IMR-90 (cell line): Measurements from ENCODE around the gene BTG4. TPM values are rescaled to one million over a fixed set of nuclear protein-coding genes. Genes with fewer than 3 reads are reported as not detected.

Source experiments
- ATAC-seq: fragments of 200-7000 bp; cut with Tn5 transposase; 2 replicates; pipeline ENCODE4 v1.9.1; 2020; ENCODE audit warnings: low read depth, mild to moderate bottlenecking, moderate library complexity
- BruUV-seq: library from RNA; stranded (reverse); fragments of 400-500 nt; replicated peaks from 2 replicates; lab custom pipeline; 2021; lab: Mats Ljungman, UMichigan
- CTCF ChIA-PET: fragments of 300-600 bp; formaldehyde crosslinking; extraction: SDS; loops from one replicate; lab custom pipeline; 2021; ENCODE audit warnings: antibody characterized with exemption; lab: Yijun Ruan, JAX
- POLR2A ChIA-PET: fragments of 300-600 bp; sonication (Branson Sonifier 250); formaldehyde crosslinking; loops from one replicate; lab custom pipeline; 2022; ENCODE audit warnings: antibody characterized with exemption; ENCODE audit not compliant: unreplicated experiment; lab: Charles Lee
- DNase-seq: peaks from one replicate; pipeline ENCODE4 v3.0.0; 2013
- H2AFZ ChIP-seq: replicated peaks from 2 replicates; pipeline ENCODE3; 2013; ENCODE audit warnings: low read length, mild to moderate bottlenecking; ENCODE audit not compliant: poor library complexity
- H2AK5ac ChIP-seq: 2 replicates; pipeline ENCODE4 v1.6.1; 2013; ENCODE audit warnings: low read depth, low read length, inconsistent platforms
- H2AK9ac ChIP-seq: replicated peaks from 2 replicates; pipeline ENCODE3; 2013; ENCODE audit warnings: mild to moderate bottlenecking, low read depth, low read length, moderate library complexity; ENCODE audit not compliant: poor library complexity
- H2BK120ac ChIP-seq: 2 replicates; pipeline ENCODE4 v1.6.1; 2013; ENCODE audit warnings: low read depth, low read length, inconsistent platforms
- H2BK15ac ChIP-seq: 3 replicates; pipeline ENCODE4 v1.6.1; 2013; ENCODE audit warnings: low read depth, low read length, inconsistent platforms
- H2BK20ac ChIP-seq: 2 replicates; pipeline ENCODE4 v1.6.1; 2013; ENCODE audit warnings: low read depth, mild to moderate bottlenecking, inconsistent platforms, low read length, moderate library complexity
- H2BK5ac ChIP-seq: 2 replicates; pipeline ENCODE4 v1.6.1; 2013; ENCODE audit warnings: mild to moderate bottlenecking, low read depth, low read length, inconsistent platforms; ENCODE audit not compliant: poor library complexity, severe bottlenecking
- H3K14ac ChIP-seq: replicated peaks from 2 replicates; pipeline ENCODE4 v1.6.1; 2013; ENCODE audit warnings: low read depth, low read length, inconsistent platforms
- H3K18ac ChIP-seq: 2 replicates; pipeline ENCODE4 v1.6.1; 2013; ENCODE audit warnings: low read depth, low read length, control low read depth
- H3K23ac ChIP-seq: 2 replicates; pipeline ENCODE4 v1.6.1; 2013; ENCODE audit warnings: low read depth, low read length, inconsistent platforms
- H3K27ac ChIP-seq: 2 replicates; pipeline ENCODE4 v1.5.1; 2013; ENCODE audit warnings: mild to moderate bottlenecking, control low read depth, low read length; ENCODE audit not compliant: insufficient read depth
- H3K27me3 ChIP-seq: 2 replicates; pipeline ENCODE4 v1.6.1; 2013; ENCODE audit warnings: low read length; ENCODE audit not compliant: control insufficient read depth, insufficient read depth
- H3K36me3 ChIP-seq: 2 replicates; pipeline ENCODE4 v1.6.1; 2013; ENCODE audit warnings: low read length, mixed read lengths; ENCODE audit not compliant: control insufficient read depth, insufficient read depth
- H3K4ac ChIP-seq: 2 replicates; pipeline ENCODE4 v1.6.1; 2013; ENCODE audit warnings: low read depth, low read length, inconsistent platforms
- H3K4me1 ChIP-seq: 2 replicates; pipeline ENCODE4 v1.6.1; 2013; ENCODE audit warnings: low read length, mixed read lengths; ENCODE audit not compliant: control insufficient read depth, insufficient read depth
- H3K4me2 ChIP-seq: 2 replicates; pipeline ENCODE4 v1.6.1; 2013; ENCODE audit warnings: low read depth, mild to moderate bottlenecking, control low read depth, low read length, moderate library complexity
- H3K4me3 ChIP-seq: 2 replicates; pipeline ENCODE4 v1.5.1; 2013; ENCODE audit warnings: low read depth, mild to moderate bottlenecking, control low read depth, low read length, moderate library complexity; ENCODE audit not compliant: insufficient read depth
- H3K56ac ChIP-seq: 2 replicates; pipeline ENCODE4 v1.6.1; 2013; ENCODE audit warnings: low read length, inconsistent platforms; ENCODE audit not compliant: insufficient read depth; ENCODE audit errors: extremely low read depth
- H3K79me1 ChIP-seq, 2 experiments: 2 replicates each; pipeline ENCODE4 v1.6.1; 2013; ENCODE audit warnings: low read length in 2 of 2, inconsistent platforms in 1 of 2, low read depth in 1 of 2
- H3K9ac ChIP-seq: 2 replicates; pipeline ENCODE4 v1.6.1; 2013; ENCODE audit warnings: low read depth, low read length, control low read depth
- H3K9me1 ChIP-seq: 2 replicates; pipeline ENCODE4 v1.6.1; 2013; ENCODE audit warnings: low read length, inconsistent platforms; ENCODE audit not compliant: insufficient read depth
- H3K9me3 ChIP-seq: 2 replicates; pipeline ENCODE4 v1.6.1; 2013; ENCODE audit warnings: low read length; ENCODE audit not compliant: control insufficient read depth, insufficient read depth
- H4K20me1 ChIP-seq: 2 replicates; pipeline ENCODE4 v1.6.1; 2013; ENCODE audit warnings: low read length, inconsistent platforms; ENCODE audit not compliant: insufficient read depth
- H4K5ac ChIP-seq: 2 replicates; pipeline ENCODE4 v1.6.1; 2013; ENCODE audit warnings: mild to moderate bottlenecking, low read depth, low read length, control low read depth
- H4K8ac ChIP-seq, 2 experiments: 2 replicates each; pipeline ENCODE4 v1.6.1; 2013; ENCODE audit warnings: low read depth in 2 of 2, low read length in 2 of 2, control low read depth in 1 of 2, inconsistent platforms in 1 of 2
- H4K91ac ChIP-seq: 2 replicates; pipeline ENCODE4 v1.6.1; 2013; ENCODE audit warnings: low read depth, low read length, inconsistent platforms; ENCODE audit not compliant: insufficient read depth
- CEBPB ChIP-seq: IDR thresholded peaks from 2 replicates; pipeline ENCODE4 v1.6.1; 2012; ENCODE audit warnings: low read depth, low read length, improper control_type of control experiment
- RCOR1 ChIP-seq: IDR thresholded peaks from 2 replicates; pipeline ENCODE4 v1.6.1; 2012; ENCODE audit warnings: mild to moderate bottlenecking, low read length, improper control_type of control experiment; ENCODE audit not compliant: insufficient replicate concordance
- RFX5 ChIP-seq: IDR thresholded peaks from 2 replicates; pipeline ENCODE4 v1.8.0; 2012; ENCODE audit warnings: low read depth, mild to moderate bottlenecking, low read length, moderate library complexity
- SMC3 ChIP-seq: fragments of 150-350 bp; IDR thresholded peaks from 2 replicates; pipeline ENCODE4 v1.6.1; 2016; ENCODE audit warnings: low read depth, mild to moderate bottlenecking, antibody characterized with exemption, low read length, moderate library complexity
- WGBS, 2 experiments: methylation state at CpG; one replicate each; pipeline versions ENCODE4 v1.1.5 to v1.1.7; 2013; ENCODE audit warnings: missing lambda C conversion rate in 2 of 2; ENCODE audit not compliant: insufficient read length in 1 of 2; ENCODE audit errors: extremely low coverage in 2 of 2; 5-methylcytosine and 5-hydroxymethylcytosine counted together
- dilution Hi-C: fragments of 300-500 bp; cut with HindIII; formaldehyde crosslinking; loops from one replicate; pipeline ENCODE4 v1.14.3; 2018; ENCODE audit warnings: low sequenced_read_pairs; ENCODE audit not compliant: unreplicated experiment
- in situ Hi-C: fragments of 300-500 bp; cut with MboI; formaldehyde crosslinking; loops from 3 replicates; pipeline ENCODE4 v1.14.3; 2019; ENCODE audit warnings: low sequenced_read_pairs, inconsistent platforms, mixed read lengths
- intact Hi-C: fragments of 100-400 bp; cut with micrococcal nuclease; formaldehyde crosslinking; loops from 2 replicates; pipeline ENCODE4 v1.10.0; 2022
- polyA plus RNA-seq, 3 experiments: library from polyadenylated mRNA; depleted of rRNA; stranded (reverse); fragments of >200 nt; gene quantifications; 2 replicates each; pipeline ENCODE4 v1.2.3, GENCODE V29; 2012; ENCODE audit warnings: low replicate concordance in 1 of 3
- total RNA-seq: library from RNA; depleted of rRNA; stranded (reverse); fragments of >200 nt; gene quantifications from 2 replicates; pipeline ENCODE4 v1.2.3, GENCODE V29; 2012

Gene BTG4
- total and polyA plus RNA-seq, 2 of the 4 experiments (the other 2 are of a cell fraction) = not detected

- Histone ChIP-seq H3K56ac (no peak overlapping the region), H2BK5ac (no peak overlapping the region), H3K23ac (no peak overlapping the region), H3K9me3 (no peaks in the 10 kb centered on the region), H2AK9ac (no peak overlapping the region), H3K4ac (no peak overlapping the region), H3K9me1 (peaks cover 3% of the 10 kb centered on the region; the same call in 1 of the 2 replicates), H3K4me3 (no peak overlapping the region), H3K36me3 (no peaks in the 10 kb centered on the region), H3K4me2 (no peak overlapping the region), H3K79me1 (no peaks in the 10 kb centered on the region), H3K18ac (no peak overlapping the region), H4K5ac (no peak overlapping the region), H2AFZ (no peak overlapping the region), H3K9ac (no peak overlapping the region), H2BK120ac (no peak overlapping the region), H2BK20ac (no peak overlapping the region), H4K8ac (no peak overlapping the region), H4K20me1 (no peaks in the 10 kb centered on the region), H3K14ac (no peak overlapping the region), H3K4me1 (peaks cover 9% of the 10 kb centered on the region), H2AK5ac (no peak overlapping the region), H3K27ac (no peak overlapping the region), H3K27me3 (peaks cover 2% of the 10 kb centered on the region; the same call in 1 of the 2 replicates), H4K91ac (no peak overlapping the region), H2BK15ac (no peak overlapping the region)
- ChIA-PET CTCF (no interaction called here), POLR2A (no interaction called here)
- WGBS, 2 experiments = 100% methylated on average over 1 of the region's 4 CpGs; no CpG with 5 or more reads in 1 of the 2 experiments
- no peak for ATAC-seq
- BruUV-seq = no TSS peak
- TF ChIP-seq SMC3 (no peak), CEBPB (no peak), RFX5 (no peak), RCOR1 (no peak)
- intact Hi-C loops = no loop called here
- in situ Hi-C loops = no loop called here
- dilution Hi-C loops = no loop called here
- no peak for DNase-seq
These were observed 48.9 kb downstream of the BTG4 start for GRCh38 chr11:111463276-111463675.
